KOPT-K1 (cell line): ENCODE data around the gene KRTAP10-5.
"Not testable (repeated sequence)": the region's sequence is repeated elsewhere in the genome, so short reads cannot be mapped to it uniquely, and the experiment has no call there.

Source experiments
- H3K27ac ChIP-seq: fragments of 200-600 bp; sonication (generic); 2 replicates; pipeline ENCODE4 v1.5.1; 2016; ENCODE audit warnings: antibody characterized with exemption, mild to moderate bottlenecking, low read depth, low read length; ENCODE audit not compliant: poor library complexity, severe bottlenecking
- H3K36me3 ChIP-seq: fragments of 200-600 bp; sonication (generic); 2 replicates; pipeline ENCODE4 v1.5.1; 2017; ENCODE audit warnings: antibody characterized with exemption, mild to moderate bottlenecking, low read length, moderate library complexity; ENCODE audit not compliant: insufficient read depth
- H3K9me3 ChIP-seq: fragments of 200-600 bp; sonication (generic); 2 replicates; pipeline ENCODE4 v1.5.1; 2017; ENCODE audit warnings: antibody characterized with exemption, low read length, mild to moderate bottlenecking; ENCODE audit not compliant: insufficient read depth, poor library complexity, severe bottlenecking

The KRTAP10-5 gene

GRCh38 chr21:44614961-44615391 is 34.6 kb upstream of the KRTAP10-5 start:
- Histone ChIP-seq H3K9me3 (peaks cover 30% of the 10 kb centered on the region), H3K36me3 (no peaks in the 10 kb centered on the region), H3K27ac (no peak overlapping the region)

GRCh38 chr21:44614161-44614631 is 33.8 kb upstream of the KRTAP10-5 start:
- Histone ChIP-seq H3K36me3 (no peaks in the 10 kb centered on the region), H3K27ac (no peak overlapping the region), H3K9me3 (peaks cover 29% of the 10 kb centered on the region)

- peaks cover 33% of the 10 kb centered on the region for H3K9me3 ChIP-seq
- no peaks in the 10 kb centered on the region for H3K36me3 ChIP-seq
- H3K27ac ChIP-seq, result no peak overlapping the region
These were observed 33.2 kb upstream of the KRTAP10-5 start for GRCh38 chr21:44613386-44614155.

- H3K27ac ChIP-seq, result no peak overlapping the region
- peaks cover 33% of the 10 kb centered on the region for H3K9me3 ChIP-seq
- H3K36me3 ChIP-seq, result no peaks in the 10 kb centered on the region
These were observed 32.3 kb upstream of the KRTAP10-5 start for GRCh38 chr21:44612669-44613229.

GRCh38 chr21:44612029-44612486 is 31.7 kb upstream of the KRTAP10-5 start, which contains the start of gene KRTAP10-8:
Gene KRTAP10-8 (plus strand): TSS chr21:44612079. CDS start chr21:44612101, 22 bp downstream.
- Histone ChIP-seq H3K36me3 (no peaks in the 10 kb centered on the region), H3K9me3 (peaks cover 33% of the 10 kb centered on the region), H3K27ac (no peak within 1 kb of the TSS)

GRCh38 chr21:44611551-44611950 is 31.1 kb upstream of the KRTAP10-5 start:
- no peaks in the 10 kb centered on the region for H3K36me3 ChIP-seq
- no peak overlapping the region for H3K27ac ChIP-seq
- peaks cover 33% of the 10 kb centered on the region for H3K9me3 ChIP-seq

- H3K27ac ChIP-seq, H3K36me3 ChIP-seq: not testable (repeated sequence)
- H3K9me3 ChIP-seq, result peaks cover 33% of the 10 kb centered on the region
These were observed 29.9 kb upstream of the KRTAP10-5 start for GRCh38 chr21:44610157-44610843.

- H3K36me3 ChIP-seq, result no peaks in the 10 kb centered on the region
- no peak overlapping the region for H3K27ac ChIP-seq
- peaks cover 38% of the 10 kb centered on the region for H3K9me3 ChIP-seq
These were observed 28.8 kb upstream of the KRTAP10-5 start for GRCh38 chr21:44609193-44609592.

- Histone ChIP-seq H3K36me3 (no peaks in the 10 kb centered on the region), H3K9me3 (peaks cover 34% of the 10 kb centered on the region), H3K27ac (no peak overlapping the region)
These were observed 26.1 kb upstream of the KRTAP10-5 start for GRCh38 chr21:44606495-44606894.

GRCh38 chr21:44603911-44604310 is 23.5 kb upstream of the KRTAP10-5 start:
- Histone ChIP-seq H3K9me3 (peaks cover 10% of the 10 kb centered on the region), H3K36me3 (no peaks in the 10 kb centered on the region), H3K27ac (no peak overlapping the region)

GRCh38 chr21:44603109-44603875 is 22.9 kb upstream of the KRTAP10-5 start:
- H3K36me3 ChIP-seq, result no peaks in the 10 kb centered on the region
- peaks cover 9% of the 10 kb centered on the region for H3K9me3 ChIP-seq
- no peak overlapping the region for H3K27ac ChIP-seq

- Histone ChIP-seq H3K36me3 (no peaks in the 10 kb centered on the region), H3K9me3 (peaks cover 9% of the 10 kb centered on the region), H3K27ac (no peak overlapping the region)
These were observed 22.1 kb upstream of the KRTAP10-5 start for GRCh38 chr21:44602463-44602850.

- H3K9me3 ChIP-seq, result peaks cover 9% of the 10 kb centered on the region
- H3K36me3 ChIP-seq, result no peaks in the 10 kb centered on the region
- H3K27ac ChIP-seq, result no peak overlapping the region
These were observed 21.4 kb upstream of the KRTAP10-5 start for GRCh38 chr21:44601596-44602462.

- not testable (repeated sequence) for H3K9me3 ChIP-seq, H3K27ac ChIP-seq, H3K36me3 ChIP-seq
These were observed 20.7 kb upstream of the KRTAP10-5 start for GRCh38 chr21:44601091-44601490.
